Keratinocyte (primary cell): ENCODE results near the gene TBPL2. TPM values are rescaled to one million over a fixed set of nuclear protein-coding genes. Genes with fewer than 3 reads are reported as not detected.
A peak's percentile ranks its signal among the peaks of the same experiment; 100 is the strongest.

Experiments
- DNase-seq: peaks from one replicate; pipeline ENCODE4 v3.0.0-alpha.2; 2011; ENCODE audit warnings: low read depth, missing footprints, low spot score
- FAIRE-seq: peaks from 2 replicates; lab custom pipeline; 2011; peaks lifted over from hg19 to GRCh38; lab: Jason Lieb, UNC
- H2AFZ ChIP-seq: 2 replicates; pipeline ENCODE4 v1.6.0; 2012; ENCODE audit warnings: low read length, control low read depth, inconsistent platforms; ENCODE audit not compliant: control insufficient read depth
- H3K27ac ChIP-seq: 2 replicates; pipeline ENCODE4 v1.5.1; 2011; ENCODE audit warnings: low read length; ENCODE audit not compliant: control insufficient read depth, insufficient read depth
- H3K27me3 ChIP-seq: 3 replicates; pipeline ENCODE4 v1.6.0; 2011; ENCODE audit warnings: low read length; ENCODE audit not compliant: control insufficient read depth, insufficient read depth; ENCODE audit errors: extremely low read depth
- H3K36me3 ChIP-seq, 2 experiments: 2 replicates in 1 of 2; 3 replicates in 1 of 2; pipeline ENCODE4 v1.5.1; 2011; ENCODE audit warnings: low read length in 2 of 2, mild to moderate bottlenecking in 1 of 2; ENCODE audit not compliant: control insufficient read depth in 2 of 2, insufficient read depth in 2 of 2; ENCODE audit errors: extremely low read depth in 1 of 2
- H3K4me1 ChIP-seq: 3 replicates; pipeline ENCODE4 v1.5.1; 2011; ENCODE audit warnings: low read length; ENCODE audit not compliant: control insufficient read depth, insufficient read depth; ENCODE audit errors: extremely low read depth
- H3K4me2 ChIP-seq: 3 replicates; pipeline ENCODE4 v1.6.0; 2011; ENCODE audit warnings: low read depth, low read length; ENCODE audit not compliant: control insufficient read depth, insufficient read depth; ENCODE audit errors: extremely low read depth
- H3K4me3 ChIP-seq, 3 experiments: fragments of 200-600 bp in 1 of 3; sonication (generic) in 1 of 3; 2 replicates in 2 of 3; 3 replicates in 1 of 3; pipeline ENCODE4 v1.5.1; 2011 to 2016; ENCODE audit warnings: low read length in 3 of 3, mild to moderate bottlenecking in 3 of 3, control low read depth in 2 of 3, inconsistent platforms in 1 of 3, low read depth in 1 of 3, mixed read lengths in 1 of 3, mixed run types in 1 of 3, moderate library complexity in 1 of 3; ENCODE audit not compliant: control insufficient read depth in 2 of 3, insufficient read depth in 2 of 3; ENCODE audit errors: extremely low read depth in 1 of 3
- H3K79me2 ChIP-seq: 2 replicates; pipeline ENCODE4 v1.6.0; 2012; ENCODE audit warnings: low read length; ENCODE audit not compliant: control insufficient read depth, insufficient read depth
- H3K9ac ChIP-seq: 3 replicates; pipeline ENCODE4 v1.6.0; 2011; ENCODE audit warnings: low read length; ENCODE audit not compliant: control insufficient read depth, insufficient read depth; ENCODE audit errors: extremely low read depth
- H3K9me1 ChIP-seq: 3 replicates; pipeline ENCODE4 v1.6.0; 2011; ENCODE audit warnings: low read length; ENCODE audit not compliant: control insufficient read depth, insufficient read depth; ENCODE audit errors: extremely low read depth
- H3K9me3 ChIP-seq: 2 replicates; pipeline ENCODE4 v1.5.1; 2012; ENCODE audit warnings: low read depth, low read length; ENCODE audit not compliant: control insufficient read depth
- H4K20me1 ChIP-seq: 3 replicates; pipeline ENCODE4 v1.6.0; 2011; ENCODE audit warnings: low read length; ENCODE audit not compliant: control insufficient read depth, insufficient read depth; ENCODE audit errors: extremely low read depth
- CTCF ChIP-seq, 3 experiments: IDR thresholded peaks in 1 of 3; conservative IDR thresholded peaks in 1 of 3; optimal IDR thresholded peaks in 1 of 3; 2 replicates in 2 of 3; 3 replicates in 1 of 3; pipeline versions ENCODE3 to v1.5.1; 2011; ENCODE audit warnings: low read length in 3 of 3, mild to moderate bottlenecking in 3 of 3, moderate library complexity in 2 of 3, control low read depth in 1 of 3, inconsistent platforms in 1 of 3; ENCODE audit not compliant: insufficient read depth in 2 of 3; ENCODE audit errors: extremely low read depth in 1 of 3
- EZH2 ChIP-seq: IDR thresholded peaks from one replicate; pipeline ENCODE4 v1.6.1; 2012; ENCODE audit warnings: inconsistent platforms, mild to moderate bottlenecking, low read length, moderate library complexity
- dilution Hi-C: fragments of 300-500 bp; cut with MboI; formaldehyde crosslinking; loops from one replicate; pipeline ENCODE4 v1.7.0; 2020; ENCODE audit warnings: low sequenced_read_pairs; ENCODE audit not compliant: extremely low pct_ligation_motif_present
- polyA plus RNA-seq, 5 experiments: library from polyadenylated mRNA; depleted of rRNA in 3 of 5; stranded (reverse) in 3 of 5; stranded (forward) in 1 of 5; unstranded in 1 of 5; fragments of >200 nt; gene quantifications; 1 replicate in 1 of 5; 2 replicates in 3 of 5; 3 replicates in 1 of 5; pipeline versions ENCODE4 v1.2.1 to v1.2.3, GENCODE V29; 2011 to 2012; ENCODE audit warnings: missing spikeins in 2 of 5, low read depth in 1 of 5, low replicate concordance in 1 of 5

TBPL2 gene
- polyA plus RNA-seq, 1 donor (not counting 4 experiments of a cell fraction or from before 2014, with no cell fraction given): not detected

DNA sequence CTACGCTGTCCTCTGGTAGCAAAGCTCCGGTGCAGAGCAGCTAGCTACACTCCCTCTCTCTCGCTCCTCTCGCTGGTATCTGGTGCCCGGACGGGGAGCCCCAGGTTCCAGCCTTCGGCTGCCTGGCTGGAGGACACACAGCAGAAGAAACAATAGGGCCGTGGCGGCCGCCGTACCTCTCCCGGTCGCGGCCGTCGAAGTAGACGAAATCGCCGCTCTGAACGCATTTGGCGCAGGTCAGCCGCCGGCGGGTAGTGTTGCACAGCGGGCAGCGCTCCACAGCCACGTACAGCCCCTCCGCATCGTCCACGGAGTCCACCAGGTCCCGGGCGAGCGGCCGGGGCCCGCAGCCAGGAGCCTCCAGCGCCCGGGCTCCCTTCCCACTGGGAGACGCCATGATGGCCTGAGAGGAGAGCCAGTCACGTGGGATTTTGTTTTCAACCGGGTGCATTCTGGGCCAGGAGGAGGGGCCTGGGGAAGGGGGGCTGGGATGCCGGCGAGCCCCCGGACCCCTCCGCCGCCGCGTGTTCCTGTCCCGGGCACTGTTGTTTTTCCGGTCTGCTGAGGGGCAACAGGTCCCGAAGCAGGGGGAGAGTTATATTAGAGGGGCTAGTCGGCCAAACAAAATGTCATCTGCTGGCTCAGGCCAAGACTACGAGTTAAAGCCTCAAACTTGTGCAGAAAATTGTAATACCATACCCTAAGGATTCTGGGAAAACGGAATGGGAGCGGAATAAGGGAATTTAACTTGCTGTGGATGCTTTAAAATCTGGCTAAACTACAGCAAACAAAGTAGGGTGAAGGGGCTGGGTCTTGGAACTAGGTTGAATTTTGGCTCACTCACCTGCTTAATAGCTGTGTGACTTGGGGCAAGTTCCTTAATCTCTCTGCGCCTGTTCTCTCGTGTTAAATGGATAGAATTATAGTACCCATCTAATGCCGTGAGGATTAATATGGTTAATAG, 28.7 kb downstream of the TBPL2 start, which contains the start of gene ATG14:
ATG14 (minus strand) TSS at position 405 of the 964 bp plus-strand sequence; CDS start at position 397, 8 bp downstream.
- peak within 1 kb of the TSS; percentile 92 for H3K9ac ChIP-seq
- peak within 1 kb of the TSS; percentile 81 for H3K4me2 ChIP-seq
- H3K9me3 ChIP-seq: no peaks in the 10 kb centered on the region
- peaks cover 23% of the 10 kb centered on the region for H3K79me2 ChIP-seq
- peak within 1 kb of the TSS; percentile 94 for H3K27ac ChIP-seq
- H4K20me1 ChIP-seq: no peaks in the 10 kb centered on the region
- peak within 1 kb of the TSS; percentile 90 for H2AFZ ChIP-seq
- H3K4me1 ChIP-seq: peaks cover 24% of the 10 kb centered on the region
- H3K27me3 ChIP-seq: no peaks in the 10 kb centered on the region
- dilution Hi-C loops: no loop called here
- DNase-seq: no peak
- no peaks in the 10 kb centered on the region for H3K9me1 ChIP-seq
- H3K4me3 ChIP-seq: peak within 1 kb of the TSS; percentile 57 to 90 (median 62)
- H3K36me3 ChIP-seq: no peaks in the 10 kb centered on the region
- no peak for TF ChIP-seq CTCF (optimal IDR thresholded peaks at IDR 0.05 in 1 of 3, IDR thresholded peaks at IDR 0.05 in 1 of 3, conservative IDR thresholded peaks at IDR 0.05 in 1 of 3; ENCODE audit: extremely low read depth in 1 of 3, insufficient read depth in 2 of 3, low read length in 3 of 3)
- no peak for TF ChIP-seq EZH2
- FAIRE-seq: no peak

DNA sequence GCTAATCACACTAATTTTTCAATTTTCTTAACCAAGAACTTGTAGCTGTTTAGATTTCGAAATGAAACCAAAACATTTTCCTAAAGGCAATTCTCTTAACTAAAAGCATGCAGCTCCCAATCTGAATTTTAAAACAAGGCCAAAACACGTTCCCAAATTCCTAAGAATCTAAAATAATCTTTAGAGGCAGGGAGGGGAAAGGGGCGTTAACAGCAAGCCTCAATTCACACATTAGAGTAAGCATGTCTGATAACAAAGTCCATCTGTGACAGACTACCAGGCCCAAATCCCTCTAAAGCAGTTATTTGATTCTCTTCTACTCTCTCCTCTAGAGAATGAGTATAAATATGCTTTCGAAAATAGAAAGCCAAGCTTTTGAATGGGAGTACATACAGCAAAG, 29.5 kb downstream of the TBPL2 start:
- no peaks in the 10 kb centered on the region for H3K9me3 ChIP-seq
- H2AFZ ChIP-seq: no peak overlapping the region
- no peaks in the 10 kb centered on the region for H3K9me1 ChIP-seq
- dilution Hi-C loops: no loop called here
- TF ChIP-seq CTCF (optimal IDR thresholded peaks at IDR 0.05 in 1 of 3, IDR thresholded peaks at IDR 0.05 in 1 of 3, conservative IDR thresholded peaks at IDR 0.05 in 1 of 3; ENCODE audit: extremely low read depth in 1 of 3, insufficient read depth in 2 of 3, low read length in 3 of 3) (no peak), EZH2 (no peak)
- peak overlapping the region; percentile 57 to 90 (median 62) for H3K4me3 ChIP-seq
- H3K79me2 ChIP-seq: peaks cover 23% of the 10 kb centered on the region
- no peaks in the 10 kb centered on the region for H3K36me3 ChIP-seq
- peak overlapping the region; percentile 94 for H3K27ac ChIP-seq
- peak overlapping the region; percentile 92 for H3K9ac ChIP-seq
- H3K4me2 ChIP-seq: peak overlapping the region; percentile 81
- H4K20me1 ChIP-seq: no peaks in the 10 kb centered on the region
- no peaks in the 10 kb centered on the region for H3K27me3 ChIP-seq
- peaks cover 24% of the 10 kb centered on the region for H3K4me1 ChIP-seq
- FAIRE-seq (no peak), DNase-seq (no peak)
